GM12872 (cell line): ENCODE measurements around the gene IGFBPL1.

Source experiments
- CTCF ChIP-seq: IDR thresholded peaks from 3 replicates; pipeline ENCODE4 v1.5.1; 2011; ENCODE audit warnings: low read depth, mild to moderate bottlenecking, low read length, moderate library complexity; ENCODE audit not compliant: insufficient read depth

Gene IGFBPL1

GRCh38 chr9:38356851-38357250 is 67.4 kb downstream of the IGFBPL1 start:
- no peak for TF ChIP-seq CTCF
